OCI-LY1 (cell line): Measurements from ENCODE around the gene NUDCD3.

Source experiments
- CTCF ChIP-seq: fragments of 200-600 bp; sonication (generic), shearing (Covaris generic); IDR thresholded peaks from 2 replicates; pipeline ENCODE4 v1.5.1; 2017; ENCODE audit warnings: mild to moderate bottlenecking, antibody characterized with exemption, low read length, moderate library complexity, mixed read lengths
- EZH2 ChIP-seq: fragments of 200-600 bp; sonication (generic), shearing (Covaris generic); IDR thresholded peaks from 2 replicates; pipeline ENCODE4 v1.8.0; 2017; ENCODE audit warnings: borderline replicate concordance, mixed run types, mild to moderate bottlenecking, antibody characterized with exemption, low read length, moderate library complexity, mixed read lengths

GRCh38 chr7:44338600-44338999, 151.9 kb downstream of the NUDCD3 start:
- no peak for TF ChIP-seq CTCF
- no peak for TF ChIP-seq EZH2
